Natural killer cell (primary cell): ENCODE measurements around the gene OR5K1. TPM values are rescaled to one million over a fixed set of nuclear protein-coding genes. Genes with fewer than 3 reads are reported as not detected.
A peak's percentile ranks its signal among the peaks of the same experiment; 100 is the strongest.

Source experiments
- ATAC-seq, 3 donors: fragments of 150-1000 bp in 2 of 3; fragments of 200-7000 bp in 1 of 3; cut with Tn5 transposase; 1 replicate in 1 of 3; 2 replicates in 2 of 3; pipeline ENCODE4 v1.10.0; 2021; ENCODE audit warnings: mild to moderate bottlenecking in 2 of 3, moderate library complexity in 2 of 3
- DNase-seq, 2 donors: peaks; one replicate each; pipeline versions ENCODE4 v3.0.0 to v3.0.0-alpha.2; 2013 to 2021; ENCODE audit warnings: mixed read lengths in 1 of 2
- H3K27ac ChIP-seq: one replicate; pipeline ENCODE4 v1.5.1; 2013; ENCODE audit warnings: mild to moderate bottlenecking, low read length
- H3K27me3 ChIP-seq: one replicate; pipeline ENCODE4 v1.6.1; 2013; ENCODE audit warnings: low read length; ENCODE audit not compliant: control insufficient read depth, insufficient read depth
- H3K36me3 ChIP-seq: one replicate; pipeline ENCODE4 v1.6.1; 2013; ENCODE audit warnings: low read length; ENCODE audit not compliant: control insufficient read depth, insufficient read depth
- H3K4me1 ChIP-seq: one replicate; pipeline ENCODE4 v1.6.1; 2013; ENCODE audit warnings: low read length; ENCODE audit not compliant: control insufficient read depth, insufficient read depth
- H3K4me3 ChIP-seq: one replicate; pipeline ENCODE4 v1.5.1; 2013; ENCODE audit warnings: low read length
- H3K9me3 ChIP-seq: one replicate; pipeline ENCODE4 v1.6.1; 2013; ENCODE audit warnings: low read length; ENCODE audit not compliant: control insufficient read depth, insufficient read depth
- H3K27ac Mint-ChIP-seq, 2 donors: one replicate each; pipeline ENCODE4 v1.8.0; 2022; ENCODE audit warnings: mild to moderate bottlenecking in 2 of 2, mixed read lengths in 2 of 2, moderate library complexity in 1 of 2
- H3K27me3 Mint-ChIP-seq, 2 donors: one replicate each; pipeline ENCODE4 v1.8.0; 2022; ENCODE audit warnings: low read depth in 2 of 2, mixed read lengths in 2 of 2
- H3K36me3 Mint-ChIP-seq: one replicate; pipeline ENCODE4 v1.8.0; 2022; ENCODE audit warnings: mixed read lengths
- H3K4me1 Mint-ChIP-seq, 2 donors: one replicate each; pipeline ENCODE4 v1.8.0; 2022; ENCODE audit warnings: mixed read lengths in 2 of 2
- H3K4me3 Mint-ChIP-seq: one replicate; pipeline ENCODE4 v1.8.0; 2022; ENCODE audit warnings: mild to moderate bottlenecking, moderate library complexity, mixed read lengths
- H3K9me3 Mint-ChIP-seq, 2 donors: one replicate each; pipeline ENCODE4 v1.8.0; 2022; ENCODE audit warnings: mixed read lengths in 2 of 2
- WGBS: methylation state at CpG from one replicate; pipeline ENCODE4 v1.1.7; 2013; ENCODE audit warnings: missing lambda C conversion rate; ENCODE audit not compliant: insufficient coverage; 5-methylcytosine and 5-hydroxymethylcytosine counted together
- intact Hi-C: fragments of 100-400 bp; cut with micrococcal nuclease; formaldehyde crosslinking; loops from one replicate; pipeline ENCODE4 v1.14.2; 2022
- total RNA-seq, 4 donors: library from RNA; stranded (reverse); fragments of 120-200 nt in 1 of 4; gene quantifications; one replicate each; pipeline versions ENCODE4 v1.2.3 to v1.2.4, GENCODE V29; 2013 to 2022
- TF ChIP-seq, protein P1 (sequence below): fragments of 200-600 bp; IDR thresholded peaks from one replicate; pipeline ENCODE4 v1.8.0; 2022; ENCODE audit warnings: antibody characterized with exemption

The OR5K1 gene
- total RNA-seq, 3 donors from 2014 or later (not counting 1 experiment from before 2014, with no cell fraction given), result not detected

GRCh38 chr3:98501270-98501669 lies 38.3 kb downstream of the OR5K1 start:
- no peaks in the 10 kb centered on the region for H3K36me3 ChIP-seq
- 87% methylated on average over 2 of the region's 4 CpGs for WGBS
- no peak for ATAC-seq
- H3K27me3 ChIP-seq, result no peaks in the 10 kb centered on the region
- Mint-ChIP-seq H3K4me3 (no peak overlapping the region), H3K9me3 (no peaks in the 10 kb centered on the region), H3K27me3 (no peaks in the 10 kb centered on the region), H3K4me1 (peaks cover 0 to 5% of the 10 kb centered on the region in 2 donors), H3K27ac (no peak overlapping the region), H3K36me3 (no peaks in the 10 kb centered on the region)
- H3K27ac ChIP-seq, result no peak overlapping the region
- no peaks in the 10 kb centered on the region for H3K9me3 ChIP-seq
- no peak overlapping the region for H3K4me3 ChIP-seq
- DNase-seq, result no peak
- H3K4me1 ChIP-seq, result no peaks in the 10 kb centered on the region
- intact Hi-C loops, result no loop called here
- TF ChIP-seq, protein P1, sequence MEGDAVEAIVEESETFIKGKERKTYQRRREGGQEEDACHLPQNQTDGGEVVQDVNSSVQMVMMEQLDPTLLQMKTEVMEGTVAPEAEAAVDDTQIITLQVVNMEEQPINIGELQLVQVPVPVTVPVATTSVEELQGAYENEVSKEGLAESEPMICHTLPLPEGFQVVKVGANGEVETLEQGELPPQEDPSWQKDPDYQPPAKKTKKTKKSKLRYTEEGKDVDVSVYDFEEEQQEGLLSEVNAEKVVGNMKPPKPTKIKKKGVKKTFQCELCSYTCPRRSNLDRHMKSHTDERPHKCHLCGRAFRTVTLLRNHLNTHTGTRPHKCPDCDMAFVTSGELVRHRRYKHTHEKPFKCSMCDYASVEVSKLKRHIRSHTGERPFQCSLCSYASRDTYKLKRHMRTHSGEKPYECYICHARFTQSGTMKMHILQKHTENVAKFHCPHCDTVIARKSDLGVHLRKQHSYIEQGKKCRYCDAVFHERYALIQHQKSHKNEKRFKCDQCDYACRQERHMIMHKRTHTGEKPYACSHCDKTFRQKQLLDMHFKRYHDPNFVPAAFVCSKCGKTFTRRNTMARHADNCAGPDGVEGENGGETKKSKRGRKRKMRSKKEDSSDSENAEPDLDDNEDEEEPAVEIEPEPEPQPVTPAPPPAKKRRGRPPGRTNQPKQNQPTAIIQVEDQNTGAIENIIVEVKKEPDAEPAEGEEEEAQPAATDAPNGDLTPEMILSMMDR, result no peak

GRCh38 chr3:98501863-98502576 lies 39.0 kb downstream of the OR5K1 start:
- H3K27ac ChIP-seq, result no peak overlapping the region
- Mint-ChIP-seq H3K9me3 (no peaks in the 10 kb centered on the region), H3K27me3 (no peaks in the 10 kb centered on the region), H3K27ac (no peak overlapping the region), H3K4me1 (peaks cover 5% of the 10 kb centered on the region in 2 donors), H3K36me3 (no peaks in the 10 kb centered on the region), H3K4me3 (no peak overlapping the region)
- H3K36me3 ChIP-seq, result no peaks in the 10 kb centered on the region
- DNase-seq (no peak), ATAC-seq (no peak)
- no peaks in the 10 kb centered on the region for H3K27me3 ChIP-seq
- H3K9me3 ChIP-seq, result no peaks in the 10 kb centered on the region
- 98% methylated on average over 3 of the region's 5 CpGs for WGBS
- TF ChIP-seq, protein P1, result no peak
- H3K4me1 ChIP-seq, result no peaks in the 10 kb centered on the region
- no peak overlapping the region for H3K4me3 ChIP-seq
- intact Hi-C loops, result no loop called here

DNA sequence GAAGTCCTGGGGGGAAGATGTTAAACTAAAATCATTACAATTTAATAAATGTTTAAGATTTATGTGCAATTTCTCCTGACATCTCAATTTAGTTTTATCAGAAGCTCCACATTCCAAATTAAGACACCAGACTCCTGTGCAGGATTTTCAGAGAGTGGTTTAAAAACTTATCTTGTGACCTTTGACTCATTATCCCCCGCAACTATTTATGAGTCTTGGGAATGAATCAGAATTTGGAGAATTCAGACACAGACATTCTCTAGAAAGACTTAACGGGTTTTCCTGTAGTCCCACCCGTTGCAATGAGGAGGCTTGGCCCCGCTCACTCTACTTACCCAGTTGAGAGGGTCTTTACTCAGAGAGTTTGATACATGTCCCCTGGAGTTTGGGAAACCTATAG lies 41.5 kb downstream of the OR5K1 start:
- intact Hi-C loops, result no loop called here
- no peak overlapping the region for H3K27ac Mint-ChIP-seq
- WGBS, result 98% methylated on average over 4 of the region's 4 CpGs
- no peaks in the 10 kb centered on the region for H3K36me3 Mint-ChIP-seq
- no peaks in the 10 kb centered on the region for H3K9me3 Mint-ChIP-seq
- H3K4me3 Mint-ChIP-seq, result no peak overlapping the region
- no peaks in the 10 kb centered on the region for H3K9me3 ChIP-seq
- ATAC-seq (no peak), DNase-seq (no peak)
- H3K4me1 ChIP-seq, result no peaks in the 10 kb centered on the region
- H3K4me1 Mint-ChIP-seq, result peaks cover 5 to 12% of the 10 kb centered on the region in 2 donors
- no peaks in the 10 kb centered on the region for H3K27me3 Mint-ChIP-seq
- H3K27me3 ChIP-seq, result no peaks in the 10 kb centered on the region
- H3K27ac ChIP-seq, result no peak overlapping the region
- TF ChIP-seq, protein P1, result no peak
- peaks cover 5% of the 10 kb centered on the region for H3K36me3 ChIP-seq
- H3K4me3 ChIP-seq, result no peak overlapping the region

- no peaks in the 10 kb centered on the region for H3K9me3 ChIP-seq
- no peaks in the 10 kb centered on the region for H3K4me1 ChIP-seq
- no peak for ATAC-seq
- H3K36me3 ChIP-seq, result peaks cover 20% of the 10 kb centered on the region
- Mint-ChIP-seq H3K27me3 (no peaks in the 10 kb centered on the region), H3K9me3 (no peaks in the 10 kb centered on the region), H3K4me3 (no peak overlapping the region), H3K36me3 (peaks cover 7% of the 10 kb centered on the region), H3K27ac (no peak overlapping the region), H3K4me1 (peaks cover 12 to 18% of the 10 kb centered on the region in 2 donors)
- H3K27me3 ChIP-seq, result no peaks in the 10 kb centered on the region
- no peak overlapping the region for H3K4me3 ChIP-seq
- 87% methylated on average over 2 of the region's 2 CpGs for WGBS
- TF ChIP-seq, protein P1, result no peak
- DNase-seq, result peak in 1 of 2 donors; percentile 22
- intact Hi-C loops, result no loop called here
- H3K27ac ChIP-seq, result no peak overlapping the region
Observed at GRCh38 chr3:98508582-98508981, 45.6 kb downstream of the OR5K1 start.
